ENCODE results near the gene TPGS2.

Gene TPGS2

DNA sequence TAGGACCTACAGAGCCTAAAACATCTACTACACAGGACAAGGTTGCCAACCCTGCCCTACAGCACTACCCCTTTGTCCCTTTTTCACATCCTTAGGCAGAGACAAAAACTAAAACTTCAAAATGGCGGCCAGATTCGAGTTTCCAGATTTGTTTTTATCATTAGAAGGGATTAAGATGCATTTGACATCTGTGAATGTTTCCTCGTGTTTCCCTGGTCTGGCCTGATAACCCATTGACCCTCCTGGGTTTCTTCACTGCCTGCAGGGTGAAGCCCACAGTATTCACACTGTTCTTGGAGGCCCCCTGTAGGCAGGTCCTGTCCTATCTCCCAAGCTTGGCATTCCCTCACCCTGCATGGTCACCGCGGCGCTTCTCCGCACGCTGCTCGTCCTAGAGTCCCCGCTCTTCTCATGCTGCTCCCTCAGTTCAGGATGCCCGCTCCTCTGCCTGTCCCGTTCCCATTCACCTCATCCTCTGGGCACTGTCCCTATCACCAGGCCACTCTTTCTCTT, 67.6 kb downstream of the TPGS2 start:
- peaks cover 7 to 11% of the 10 kb centered on the region in 2 donors for H3K36me3 ChIP-seq (ENCODE audit: control insufficient read depth in 2 of 2, insufficient read depth in 2 of 2, low read length in 2 of 2)
- H3K27ac ChIP-seq (ENCODE audit: low read length), result no peak overlapping the region
- no peaks in the 10 kb centered on the region for H3K9me3 ChIP-seq (ENCODE audit: control insufficient read depth in 2 of 2, low read length in 2 of 2)
- H3K4me1 ChIP-seq (ENCODE audit: control insufficient read depth, insufficient read depth, low read length), result no peaks in the 10 kb centered on the region
- H3K27me3 ChIP-seq (ENCODE audit: control insufficient read depth in 1 of 2, insufficient read depth in 2 of 2, low read length in 2 of 2), result no peaks in the 10 kb centered on the region
- H3K9ac ChIP-seq (ENCODE audit: low read length in 2 of 2), result no peak overlapping the region
- H3K4me3 ChIP-seq (ENCODE audit: low read length in 2 of 2), result no peak overlapping the region

DNA sequence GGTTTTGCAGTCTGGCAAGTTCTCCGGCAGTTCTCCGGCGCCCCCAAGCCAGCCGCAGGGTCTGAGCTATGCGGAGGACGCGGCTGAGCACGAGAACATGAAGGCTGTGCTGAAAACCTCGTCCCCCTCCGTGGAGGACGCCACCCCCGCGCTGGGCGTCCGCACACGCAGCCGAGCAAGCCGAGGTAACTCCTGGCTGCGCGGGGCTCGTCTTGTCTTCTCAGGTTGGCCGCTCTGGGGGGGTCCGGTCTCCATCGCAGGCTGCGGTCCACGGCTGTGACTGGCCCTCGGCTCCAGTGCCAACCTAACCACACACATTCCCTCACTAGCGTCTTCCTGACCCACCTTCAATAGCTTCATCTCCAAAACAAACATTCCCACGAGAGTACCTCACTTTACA, 68.2 kb downstream of the TPGS2 start:
- peaks cover 7 to 11% of the 10 kb centered on the region in 2 donors for H3K36me3 ChIP-seq (ENCODE audit: control insufficient read depth in 2 of 2, insufficient read depth in 2 of 2, low read length in 2 of 2)
- no peaks in the 10 kb centered on the region for H3K4me1 ChIP-seq (ENCODE audit: control insufficient read depth, insufficient read depth, low read length)
- no peak overlapping the region for H3K4me3 ChIP-seq (ENCODE audit: low read length in 2 of 2)
- no peak overlapping the region for H3K9ac ChIP-seq (ENCODE audit: low read length in 2 of 2)
- H3K9me3 ChIP-seq (ENCODE audit: control insufficient read depth in 2 of 2, low read length in 2 of 2), result no peaks in the 10 kb centered on the region
- H3K27ac ChIP-seq (ENCODE audit: low read length), result no peak overlapping the region
- H3K27me3 ChIP-seq (ENCODE audit: control insufficient read depth in 1 of 2, insufficient read depth in 2 of 2, low read length in 2 of 2), result no peaks in the 10 kb centered on the region

DNA sequence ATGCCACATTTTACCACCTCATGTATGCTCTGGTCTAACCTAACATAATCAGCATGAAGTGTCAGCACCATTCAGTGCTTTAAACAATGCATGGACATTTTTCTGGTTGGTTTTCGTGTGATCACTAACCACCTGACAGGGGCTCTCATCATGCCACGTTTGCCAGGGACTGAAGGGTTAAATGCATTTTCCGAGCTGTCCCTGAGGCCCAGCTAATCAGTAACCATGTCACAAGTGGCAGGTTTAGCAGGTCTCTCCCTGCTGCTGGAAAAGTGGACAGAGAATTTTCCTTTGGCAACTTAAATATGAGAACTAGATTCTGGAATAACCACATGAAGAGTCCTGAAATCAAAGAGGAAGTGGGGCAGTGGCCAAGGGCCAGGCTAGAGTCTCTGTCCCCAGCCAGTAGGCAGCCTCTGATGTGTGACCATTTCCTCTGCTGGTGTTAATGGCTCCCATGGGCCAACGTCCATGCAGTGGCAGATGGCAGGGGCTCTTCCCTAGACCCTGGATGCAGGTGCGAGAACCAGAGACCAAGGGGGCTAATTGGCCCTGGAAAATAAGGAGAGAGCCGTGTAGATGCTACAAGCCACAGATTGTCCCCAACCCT, 69.5 kb downstream of the TPGS2 start:
- Histone ChIP-seq H3K9ac (ENCODE audit: low read length in 2 of 2) (no peak overlapping the region), H3K36me3 (ENCODE audit: control insufficient read depth in 2 of 2, insufficient read depth in 2 of 2, low read length in 2 of 2) (peaks cover 7 to 11% of the 10 kb centered on the region in 2 donors), H3K4me3 (ENCODE audit: low read length in 2 of 2) (no peak overlapping the region), H3K4me1 (ENCODE audit: control insufficient read depth, insufficient read depth, low read length) (no peaks in the 10 kb centered on the region), H3K27me3 (ENCODE audit: control insufficient read depth in 1 of 2, insufficient read depth in 2 of 2, low read length in 2 of 2) (no peaks in the 10 kb centered on the region), H3K9me3 (ENCODE audit: control insufficient read depth in 2 of 2, low read length in 2 of 2) (no peaks in the 10 kb centered on the region), H3K27ac (ENCODE audit: low read length) (no peak overlapping the region)

DNA sequence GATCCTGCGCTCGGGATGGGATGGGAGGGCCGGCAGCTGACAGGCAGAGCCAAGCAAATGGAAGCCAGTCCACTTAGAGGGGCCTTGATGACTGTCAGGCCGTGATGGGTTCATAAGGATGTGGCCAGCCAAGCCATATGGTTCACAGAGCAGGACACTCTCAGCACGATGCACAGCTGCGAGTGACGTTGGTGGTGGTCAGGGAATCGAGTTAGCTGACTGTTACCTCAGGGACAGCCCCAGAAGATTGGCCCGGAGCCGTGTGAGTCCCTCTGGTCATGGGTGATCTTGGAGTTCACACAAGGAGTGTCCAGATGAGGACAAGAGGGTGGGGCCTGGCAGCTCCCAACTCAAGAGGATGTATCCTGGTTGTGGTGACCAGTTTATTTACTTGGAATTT, 70.2 kb downstream of the TPGS2 start:
- Histone ChIP-seq H3K36me3 (ENCODE audit: control insufficient read depth in 2 of 2, insufficient read depth in 2 of 2, low read length in 2 of 2) (peaks cover 7 to 11% of the 10 kb centered on the region in 2 donors), H3K4me1 (ENCODE audit: control insufficient read depth, insufficient read depth, low read length) (no peaks in the 10 kb centered on the region), H3K4me3 (ENCODE audit: low read length in 2 of 2) (no peak overlapping the region), H3K9ac (ENCODE audit: low read length in 2 of 2) (no peak overlapping the region), H3K9me3 (ENCODE audit: control insufficient read depth in 2 of 2, low read length in 2 of 2) (no peaks in the 10 kb centered on the region), H3K27me3 (ENCODE audit: control insufficient read depth in 1 of 2, insufficient read depth in 2 of 2, low read length in 2 of 2) (no peaks in the 10 kb centered on the region), H3K27ac (ENCODE audit: low read length) (no peak overlapping the region)

DNA sequence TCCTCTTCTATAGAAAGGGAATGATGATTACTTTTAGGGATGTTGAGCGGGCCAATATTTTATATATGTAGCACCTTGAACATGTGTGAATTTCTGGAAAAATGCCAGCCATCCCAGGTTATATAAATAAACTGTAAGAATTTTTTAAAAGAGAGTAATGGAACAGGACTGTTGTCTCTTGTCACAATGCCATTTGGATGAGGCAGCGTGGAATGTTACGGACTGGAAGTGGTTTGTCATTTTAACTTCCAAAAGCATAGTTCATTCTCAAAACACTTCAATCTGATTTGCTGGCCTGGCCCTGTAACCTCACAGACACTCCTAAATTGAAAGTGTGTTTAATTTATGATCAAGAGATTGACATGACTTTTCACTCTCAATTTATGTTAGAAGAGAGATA, 70.8 kb downstream of the TPGS2 start:
- no peak overlapping the region for H3K27ac ChIP-seq (ENCODE audit: low read length)
- no peaks in the 10 kb centered on the region for H3K27me3 ChIP-seq (ENCODE audit: control insufficient read depth in 1 of 2, insufficient read depth in 2 of 2, low read length in 2 of 2)
- H3K36me3 ChIP-seq (ENCODE audit: control insufficient read depth in 2 of 2, insufficient read depth in 2 of 2, low read length in 2 of 2), result peaks cover 7 to 11% of the 10 kb centered on the region in 2 donors
- H3K9ac ChIP-seq (ENCODE audit: low read length in 2 of 2), result no peak overlapping the region
- no peaks in the 10 kb centered on the region for H3K9me3 ChIP-seq (ENCODE audit: control insufficient read depth in 2 of 2, low read length in 2 of 2)
- peaks cover 5% of the 10 kb centered on the region for H3K4me1 ChIP-seq (ENCODE audit: control insufficient read depth, insufficient read depth, low read length)
- no peak overlapping the region for H3K4me3 ChIP-seq (ENCODE audit: low read length in 2 of 2)

DNA sequence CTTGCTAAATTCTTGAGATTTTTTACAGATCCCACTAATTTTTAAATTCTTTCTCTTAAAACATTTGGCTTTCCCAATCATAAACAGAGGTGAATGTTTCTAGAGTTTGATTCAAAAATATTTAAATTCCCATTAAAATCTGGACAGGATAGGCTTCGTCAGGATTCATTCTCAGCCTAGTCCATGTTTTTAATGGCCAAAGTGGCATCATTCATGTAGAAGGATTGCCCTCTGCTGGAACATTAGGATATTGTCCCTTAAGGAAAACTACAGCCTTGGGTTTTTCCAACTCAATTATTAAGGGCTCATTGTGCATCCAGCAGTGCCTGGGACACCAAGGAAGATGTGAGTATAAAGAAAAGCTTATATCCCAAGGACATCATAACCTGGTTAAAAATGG, 71.7 kb downstream of the TPGS2 start:
- H3K27me3 ChIP-seq (ENCODE audit: control insufficient read depth in 1 of 2, insufficient read depth in 2 of 2, low read length in 2 of 2), result no peaks in the 10 kb centered on the region
- no peak overlapping the region for H3K27ac ChIP-seq (ENCODE audit: low read length)
- peaks cover 7% of the 10 kb centered on the region for H3K4me1 ChIP-seq (ENCODE audit: control insufficient read depth, insufficient read depth, low read length)
- H3K9ac ChIP-seq (ENCODE audit: low read length in 2 of 2), result no peak overlapping the region
- peaks cover 7 to 11% of the 10 kb centered on the region in 2 donors for H3K36me3 ChIP-seq (ENCODE audit: control insufficient read depth in 2 of 2, insufficient read depth in 2 of 2, low read length in 2 of 2)
- H3K9me3 ChIP-seq (ENCODE audit: control insufficient read depth in 2 of 2, low read length in 2 of 2), result no peaks in the 10 kb centered on the region
- no peak overlapping the region for H3K4me3 ChIP-seq (ENCODE audit: low read length in 2 of 2)

DNA sequence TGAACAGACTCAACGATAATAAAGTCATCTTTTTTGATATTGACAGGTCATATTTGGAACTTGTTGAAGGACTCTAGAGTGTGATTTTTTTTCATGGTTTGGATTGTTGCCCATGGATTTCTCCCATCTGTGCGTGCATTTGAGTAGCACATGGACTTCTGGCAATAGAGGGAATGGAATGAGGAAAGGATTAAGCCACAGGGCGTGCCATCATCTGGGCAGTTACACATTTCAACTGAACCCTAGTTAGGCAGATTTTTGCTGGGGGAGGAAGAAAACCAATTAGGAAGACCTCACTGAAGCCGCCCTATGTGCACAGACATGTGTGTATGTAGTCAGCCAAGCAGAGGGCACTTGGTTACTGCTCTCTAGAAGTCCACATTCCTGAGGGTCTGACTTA, 72.6 kb downstream of the TPGS2 start:
- H3K9me3 ChIP-seq (ENCODE audit: control insufficient read depth in 2 of 2, low read length in 2 of 2), result no peaks in the 10 kb centered on the region
- H3K27me3 ChIP-seq (ENCODE audit: control insufficient read depth in 1 of 2, insufficient read depth in 2 of 2, low read length in 2 of 2), result no peaks in the 10 kb centered on the region
- H3K4me3 ChIP-seq (ENCODE audit: low read length in 2 of 2), result no peak overlapping the region
- H3K9ac ChIP-seq (ENCODE audit: low read length in 2 of 2), result no peak overlapping the region
- peaks cover 7% of the 10 kb centered on the region for H3K4me1 ChIP-seq (ENCODE audit: control insufficient read depth, insufficient read depth, low read length)
- no peak overlapping the region for H3K27ac ChIP-seq (ENCODE audit: low read length)
- peaks cover 3 to 6% of the 10 kb centered on the region in 2 donors for H3K36me3 ChIP-seq (ENCODE audit: control insufficient read depth in 2 of 2, insufficient read depth in 2 of 2, low read length in 2 of 2)

DNA sequence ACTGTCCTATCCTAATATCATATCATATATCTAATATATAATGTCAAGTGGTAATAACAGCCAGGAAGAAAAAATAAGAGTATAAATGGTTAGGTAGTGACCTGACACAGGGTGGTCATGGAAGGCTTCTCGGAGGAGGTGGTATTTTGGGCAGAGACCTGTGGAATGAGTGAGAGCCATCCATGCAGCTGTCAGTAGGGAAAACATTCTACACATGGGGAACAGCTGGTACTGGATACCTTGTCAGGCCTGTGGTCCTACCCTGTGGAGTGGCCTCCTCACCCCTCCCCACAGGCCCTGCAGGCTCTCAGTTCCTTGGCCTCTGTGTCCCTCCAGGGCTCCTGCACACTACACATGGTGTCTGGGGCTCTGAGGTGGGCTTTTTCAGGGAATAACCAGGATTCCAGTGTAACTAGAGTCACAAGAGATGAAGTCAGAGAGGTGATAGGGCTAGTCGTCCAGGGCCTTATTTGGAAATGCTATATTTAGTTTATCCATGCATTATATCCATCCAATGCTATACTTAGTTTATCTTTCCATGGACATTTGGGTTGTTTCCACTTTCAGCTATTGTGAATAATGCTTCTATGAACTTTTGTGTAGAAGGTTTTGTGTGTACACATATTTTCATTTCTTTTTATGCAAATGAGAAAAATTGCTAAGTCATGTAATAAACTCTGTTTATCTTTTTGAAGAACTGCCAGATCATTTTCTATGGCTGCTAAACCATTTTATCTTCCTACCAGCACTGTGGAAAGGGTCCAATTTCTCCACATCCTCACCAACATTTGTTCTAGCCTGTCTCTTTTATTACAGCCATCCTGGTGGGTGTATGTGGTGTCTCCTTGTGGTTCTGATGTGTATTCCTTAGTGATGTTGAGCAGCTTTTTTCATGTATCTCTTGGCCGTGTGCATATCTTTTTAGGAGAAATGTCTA, 75.6 kb downstream of the TPGS2 start:
- Histone ChIP-seq H3K4me3 (ENCODE audit: low read length in 2 of 2) (no peak overlapping the region), H3K9me3 (ENCODE audit: control insufficient read depth in 2 of 2, low read length in 2 of 2) (no peaks in the 10 kb centered on the region), H3K4me1 (ENCODE audit: control insufficient read depth, insufficient read depth, low read length) (peaks cover 7% of the 10 kb centered on the region), H3K27ac (ENCODE audit: low read length) (no peak overlapping the region), H3K36me3 (ENCODE audit: control insufficient read depth in 2 of 2, insufficient read depth in 2 of 2, low read length in 2 of 2) (no peaks in the 10 kb centered on the region), H3K27me3 (ENCODE audit: control insufficient read depth in 1 of 2, insufficient read depth in 2 of 2, low read length in 2 of 2) (no peaks in the 10 kb centered on the region), H3K9ac (ENCODE audit: low read length in 2 of 2) (no peak overlapping the region)

DNA sequence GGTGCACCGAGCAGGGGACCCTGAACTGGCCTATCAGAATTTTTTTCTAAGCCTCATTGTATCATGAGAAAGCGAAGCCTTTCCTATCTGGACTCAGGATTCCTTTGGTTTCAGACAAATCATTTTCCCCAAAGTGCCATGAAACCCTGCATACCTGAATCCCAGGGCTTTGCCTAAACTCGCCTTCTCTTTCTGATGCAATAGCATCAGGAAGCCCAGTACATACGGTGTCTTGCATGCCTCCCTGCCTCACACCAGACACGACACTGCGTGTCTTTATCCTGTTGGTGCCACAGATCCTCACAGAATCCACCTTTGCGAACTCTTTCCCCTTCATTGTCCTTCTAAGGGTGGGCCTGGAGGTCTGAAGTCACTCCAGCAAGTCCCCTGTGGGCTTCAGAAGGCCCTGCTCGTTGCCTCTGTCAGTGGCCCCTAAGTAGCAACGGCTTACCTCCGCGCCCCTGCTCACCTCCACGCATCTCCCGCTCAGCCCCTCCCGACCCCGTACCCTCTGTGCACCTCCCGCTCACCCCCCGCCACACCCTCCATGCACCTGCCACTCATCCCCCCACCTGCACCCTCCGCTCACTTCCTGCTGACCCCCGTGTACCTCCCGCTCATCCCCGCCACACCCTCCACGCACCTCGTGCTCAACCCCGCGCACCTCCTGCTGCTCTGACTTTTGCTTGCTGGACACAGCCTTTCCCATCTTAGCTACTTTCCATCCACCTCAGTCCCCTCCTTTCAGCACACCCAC, 83.4 kb downstream of the TPGS2 start:
- H3K4me1 ChIP-seq (ENCODE audit: control insufficient read depth, insufficient read depth, low read length), result no peaks in the 10 kb centered on the region
- H3K9ac ChIP-seq (ENCODE audit: low read length in 2 of 2), result no peak overlapping the region
- H3K27me3 ChIP-seq (ENCODE audit: control insufficient read depth in 1 of 2, insufficient read depth in 2 of 2, low read length in 2 of 2), result no peaks in the 10 kb centered on the region
- H3K27ac ChIP-seq (ENCODE audit: low read length), result no peak overlapping the region
- peaks cover 6 to 11% of the 10 kb centered on the region in 2 donors for H3K36me3 ChIP-seq (ENCODE audit: control insufficient read depth in 2 of 2, insufficient read depth in 2 of 2, low read length in 2 of 2)
- no peaks in the 10 kb centered on the region for H3K9me3 ChIP-seq (ENCODE audit: control insufficient read depth in 2 of 2, low read length in 2 of 2)
- H3K4me3 ChIP-seq (ENCODE audit: low read length in 2 of 2), result no peak overlapping the region

DNA sequence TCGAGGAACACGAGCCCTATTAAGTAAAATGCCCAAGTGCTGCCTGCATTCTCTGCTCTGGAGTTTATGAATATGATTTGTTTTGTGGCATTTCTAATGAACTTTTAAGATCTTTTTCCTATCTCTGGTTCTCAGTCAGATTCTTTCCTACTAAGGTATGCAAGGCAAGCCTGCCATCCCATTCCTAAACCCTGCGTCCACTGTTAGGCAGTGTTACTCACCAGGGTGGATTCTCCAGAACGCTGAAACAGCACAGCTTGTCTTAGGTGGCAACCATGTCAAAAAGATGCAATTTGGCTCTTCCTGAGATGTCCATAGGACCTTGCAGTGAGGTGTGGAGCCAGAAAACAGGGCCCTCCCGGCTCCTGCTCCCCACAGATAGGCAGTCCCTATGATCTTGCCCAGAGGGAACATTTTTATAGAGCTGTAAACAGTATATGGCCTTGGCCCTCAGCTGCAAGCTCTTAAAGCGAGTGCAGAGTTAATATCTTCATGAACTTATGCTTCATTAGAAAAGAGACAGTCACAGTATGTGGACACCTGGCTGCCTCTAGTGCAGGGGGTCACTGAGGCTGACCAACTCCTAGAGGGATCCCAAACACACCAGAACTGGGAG, 84.4 kb downstream of the TPGS2 start:
- Histone ChIP-seq H3K36me3 (ENCODE audit: control insufficient read depth in 2 of 2, insufficient read depth in 2 of 2, low read length in 2 of 2) (peaks cover 6 to 11% of the 10 kb centered on the region in 2 donors), H3K4me3 (ENCODE audit: low read length in 2 of 2) (no peak overlapping the region), H3K27me3 (ENCODE audit: control insufficient read depth in 1 of 2, insufficient read depth in 2 of 2, low read length in 2 of 2) (no peaks in the 10 kb centered on the region), H3K9ac (ENCODE audit: low read length in 2 of 2) (no peak overlapping the region), H3K9me3 (ENCODE audit: control insufficient read depth in 2 of 2, low read length in 2 of 2) (no peaks in the 10 kb centered on the region), H3K27ac (ENCODE audit: low read length) (no peak overlapping the region), H3K4me1 (ENCODE audit: control insufficient read depth, insufficient read depth, low read length) (no peaks in the 10 kb centered on the region)
